ENCODE measurements around the gene RTF1.
"Not testable (repeated sequence)": the region's sequence is repeated elsewhere in the genome, so short reads cannot be mapped to it uniquely, and the experiment has no call there.

GRCh38 chr15:41383974-41384749 is 32.7 kb upstream of the RTF1 start:
- TF ChIP-seq ZNF384 (IDR thresholded peaks at IDR 0.05); NFRKB (IDR thresholded peaks at IDR 0.05); FOXK2 (IDR thresholded peaks at IDR 0.05); CTBP1 (IDR thresholded peaks at IDR 0.05; ENCODE audit: borderline replicate concordance); SP1 (IDR thresholded peaks at IDR 0.05): not testable (repeated sequence)

All from HEK293T (cell line).